ENCODE data around the gene AKT3.

- no peak for TF ChIP-seq CTCF (IDR thresholded peaks at IDR 0.05; ENCODE audit: low read length)
- TF ChIP-seq EZH2 (optimal IDR thresholded peaks at IDR 0.05; ENCODE audit: low read depth, low read length), result no peak
Observed at GRCh38 chr1:243786531-243786930, 63.5 kb downstream of the AKT3 start.

All from MM.1S (cell line).